Panc1 (cell line): ENCODE results near the gene IL4.

Experiments used
- CTCF ChIP-seq: fragments of 450-650 bp; IDR thresholded peaks from 2 replicates; pipeline ENCODE4 v1.5.1; 2017; ENCODE audit warnings: mild to moderate bottlenecking
- POLR2AphosphoS5 ChIP-seq: IDR thresholded peaks from 2 replicates; pipeline ENCODE4 v1.6.1; 2012; ENCODE audit warnings: mild to moderate bottlenecking, low read depth, low read length, moderate library complexity
- REST ChIP-seq, 2 experiments: IDR thresholded peaks; 2 replicates each; pipeline ENCODE4 v1.6.1; 2011 to 2012; ENCODE audit warnings: low read depth in 2 of 2, control low read depth in 1 of 2, low read length in 1 of 2, mild to moderate bottlenecking in 1 of 2, moderate library complexity in 1 of 2; ENCODE audit not compliant: insufficient read depth in 1 of 2
- SIN3A ChIP-seq: IDR thresholded peaks from 2 replicates; pipeline ENCODE4 v1.6.1; 2012; ENCODE audit warnings: low read depth, mild to moderate bottlenecking, low read length, moderate library complexity, borderline replicate concordance; ENCODE audit not compliant: insufficient read depth
- TCF7L2 ChIP-seq: IDR thresholded peaks from 2 replicates; pipeline ENCODE4 v1.6.1; 2011; ENCODE audit warnings: mild to moderate bottlenecking, low read depth, low read length, inconsistent platforms

DNA sequence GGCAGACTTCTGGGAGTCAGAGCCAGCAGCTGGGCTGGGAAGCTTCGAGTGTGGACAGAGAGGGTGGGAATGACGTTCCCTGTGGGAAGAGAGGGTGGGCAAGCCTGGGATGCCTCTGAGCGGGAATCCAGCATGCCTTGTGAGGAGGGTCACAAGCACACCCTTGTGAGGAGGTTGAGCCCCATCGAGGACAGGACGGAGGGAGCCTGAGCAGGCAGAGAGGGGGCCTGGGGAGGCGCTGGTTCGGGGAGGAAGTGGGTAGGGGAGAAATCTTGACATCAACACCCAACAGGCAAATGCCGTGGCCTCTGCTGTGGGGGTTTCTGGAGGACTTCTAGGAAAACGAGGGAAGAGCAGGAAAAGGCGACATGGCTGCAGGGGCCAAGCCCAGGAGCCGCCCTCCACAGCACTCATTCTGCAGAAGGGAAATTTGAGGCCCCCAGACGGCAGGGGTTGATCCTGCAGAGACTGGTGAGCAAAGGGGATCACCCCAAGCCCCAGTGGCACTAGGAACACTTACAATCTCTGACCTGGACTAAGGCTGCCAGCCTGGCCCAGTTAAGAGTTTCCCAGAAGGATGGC, 16.9 kb upstream of the IL4 start:
- TF ChIP-seq REST (IDR thresholded peaks at IDR 0.05; ENCODE audit: insufficient read depth in 1 of 2, low read depth in 2 of 2, low read length in 1 of 2) (no peak), CTCF (no peak), SIN3A (no peak), TCF7L2 (no peak), POLR2AphosphoS5 (no peak)
